HepG2 (cell line): ENCODE data around the gene TMEM225B. TPM values are rescaled to one million over a fixed set of nuclear protein-coding genes. Genes with fewer than 3 reads are reported as not detected.
A peak's percentile ranks its signal among the peaks of the same experiment; 100 is the strongest.

Experiments used
- ADNP ChIP-seq: sonication (generic); formaldehyde crosslinking; IDR thresholded peaks from 2 replicates; pipeline ENCODE4 v1.4.0; 2020; ENCODE audit warnings: missing genetic modification reagents
- AHR ChIP-seq: IDR thresholded peaks from 2 replicates; pipeline ENCODE4 v1.6.1; 2018; ENCODE audit warnings: missing genetic modification reagents, missing compliant biosample characterization
- ATF3 ChIP-seq: sonication (generic); formaldehyde crosslinking; IDR thresholded peaks from 2 replicates; pipeline ENCODE4 v1.4.0; 2020; ENCODE audit warnings: missing genetic modification reagents
- CBFB ChIP-seq: sonication (generic); formaldehyde crosslinking; IDR thresholded peaks from 2 replicates; pipeline ENCODE4 v1.4.0; 2020; ENCODE audit warnings: missing genetic modification reagents
- CSRNP2 ChIP-seq: sonication (generic); formaldehyde crosslinking; conservative IDR thresholded peaks from 2 replicates; pipeline ENCODE4 v1.8.0; 2022; ENCODE audit warnings: low read depth, missing genetic modification reagents
- DNMT1 ChIP-seq: sonication (generic); formaldehyde crosslinking; IDR thresholded peaks from 2 replicates; pipeline ENCODE4 v1.5.1; 2020; ENCODE audit warnings: mild to moderate bottlenecking, missing genetic modification reagents
- FOXA1 ChIP-seq, 2 experiments: fragments of 450-650 bp in 1 of 2; sonication (generic) in 1 of 2; formaldehyde crosslinking in 1 of 2; IDR thresholded peaks; 2 replicates each; pipeline versions ENCODE4 v1.4.0 to v1.6.1; 2016 to 2020; ENCODE audit warnings: missing genetic modification reagents in 1 of 2
- GLI4 ChIP-seq: sonication (generic); formaldehyde crosslinking; IDR thresholded peaks from 2 replicates; pipeline ENCODE4 v1.5.1; 2020; ENCODE audit warnings: missing genetic modification reagents, mild to moderate bottlenecking, moderate library complexity, borderline replicate concordance
- KLF15 ChIP-seq: sonication (generic); formaldehyde crosslinking; IDR thresholded peaks from 2 replicates; pipeline ENCODE4 v1.8.1; 2023; ENCODE audit warnings: borderline replicate concordance, mild to moderate bottlenecking, inconsistent platforms, missing genetic modification reagents, mixed read lengths
- MAFF ChIP-seq: IDR thresholded peaks from 2 replicates; pipeline ENCODE4 v1.6.1; 2011; ENCODE audit warnings: low read depth, low read length, improper control_type of control experiment
- MAX ChIP-seq: IDR thresholded peaks from 2 replicates; pipeline ENCODE4 v1.6.1; 2012; ENCODE audit warnings: inconsistent platforms
- MBD4 ChIP-seq: IDR thresholded peaks from 2 replicates; pipeline ENCODE4 v1.6.1; 2012; ENCODE audit warnings: low read length, inconsistent platforms, borderline replicate concordance
- NR2F1 ChIP-seq, 2 experiments: fragments of 450-650 bp in 1 of 2; formaldehyde crosslinking in 1 of 2; IDR thresholded peaks; 2 replicates each; pipeline versions ENCODE4 v1.5.0 to v1.6.1; 2016 to 2020; ENCODE audit warnings: mild to moderate bottlenecking in 1 of 2, missing compliant biosample characterization in 1 of 2, missing genetic modification reagents in 1 of 2, moderate library complexity in 1 of 2
- SIN3A ChIP-seq: IDR thresholded peaks from 2 replicates; pipeline ENCODE4 v1.6.1; 2011; ENCODE audit warnings: low read depth, mild to moderate bottlenecking, control low read depth, low read length, borderline replicate concordance
- SIN3B ChIP-seq: fragments of 150-350 bp; IDR thresholded peaks from 2 replicates; pipeline ENCODE4 v1.6.1; 2014; ENCODE audit warnings: low read length
- SPEN ChIP-seq: sonication (generic); formaldehyde crosslinking; IDR thresholded peaks from 2 replicates; pipeline ENCODE4 v1.5.1; 2020; ENCODE audit warnings: low read depth, mild to moderate bottlenecking, missing genetic modification reagents
- TBX3 ChIP-seq: fragments of 450-650 bp; IDR thresholded peaks from 2 replicates; pipeline ENCODE4 v1.6.1; 2017; ENCODE audit warnings: antibody characterized with exemption, mild to moderate bottlenecking, inconsistent platforms, borderline replicate concordance
- XRCC5 ChIP-seq: fragments of 200-400 bp; formaldehyde crosslinking; optimal IDR thresholded peaks from 2 replicates; pipeline ENCODE3; 2017; ENCODE audit warnings: mild to moderate bottlenecking, low read length
- ZBTB46 ChIP-seq: sonication (generic); formaldehyde crosslinking; IDR thresholded peaks from 2 replicates; pipeline ENCODE4 v1.4.0; 2020; ENCODE audit warnings: mild to moderate bottlenecking, missing genetic modification reagents, borderline replicate concordance
- ZNF160 ChIP-seq: sonication (generic); formaldehyde crosslinking; IDR thresholded peaks from 2 replicates; pipeline ENCODE4 v1.8.0; 2022; ENCODE audit warnings: mild to moderate bottlenecking, inconsistent platforms, missing genetic modification reagents
- ZNF207 ChIP-seq: fragments of 450-650 bp; IDR thresholded peaks from 2 replicates; pipeline ENCODE4 v1.6.1; 2016; ENCODE audit warnings: antibody characterized with exemption, borderline replicate concordance
- ZNF383 ChIP-seq: sonication (generic); formaldehyde crosslinking; IDR thresholded peaks from 2 replicates; pipeline ENCODE4 v1.4.0; 2020; ENCODE audit warnings: missing genetic modification reagents, mild to moderate bottlenecking, borderline replicate concordance
- ZNF501 ChIP-seq: sonication (generic); formaldehyde crosslinking; IDR thresholded peaks from 2 replicates; pipeline ENCODE4 v1.5.1; 2020; ENCODE audit warnings: mild to moderate bottlenecking, moderate library complexity, missing genetic modification reagents
- ZNF530 ChIP-seq: sonication (generic); formaldehyde crosslinking; IDR thresholded peaks from 2 replicates; pipeline ENCODE4 v1.5.0; 2020; ENCODE audit warnings: low read depth, mild to moderate bottlenecking, missing genetic modification reagents
- ZSCAN21 ChIP-seq: sonication (generic); formaldehyde crosslinking; IDR thresholded peaks from 2 replicates; pipeline ENCODE4 v1.8.0; 2022; ENCODE audit warnings: mild to moderate bottlenecking, missing genetic modification reagents, moderate library complexity, borderline replicate concordance
- ZSCAN30 ChIP-seq: sonication (generic); formaldehyde crosslinking; IDR thresholded peaks from 2 replicates; pipeline ENCODE4 v1.5.0; 2020; ENCODE audit warnings: mild to moderate bottlenecking, missing genetic modification reagents
- polyA plus RNA-seq, 8 experiments: library from polyadenylated mRNA; depleted of rRNA in 3 of 8; stranded (reverse) in 7 of 8; unstranded in 1 of 8; fragments of >200 nt; fragmentation: Illumina TruSeq in 4 of 8; extraction: Trizol in 4 of 8; gene quantifications; 2 replicates each; pipeline versions ENCODE4 v1.2.1 to v1.2.3, GENCODE V29; 2011 to 2016; ENCODE audit warnings: low read depth in 4 of 8, missing spikeins in 1 of 8, mixed read lengths in 1 of 8; ENCODE audit not compliant: insufficient read depth in 1 of 8
- total RNA-seq, 5 experiments: library from RNA; depleted of rRNA; stranded (reverse); fragments of >200 nt; fragmentation: Illumina TruSeq; extraction: Trizol; gene quantifications; 2 replicates each; pipeline ENCODE4 v1.2.3, GENCODE V29; 2016; ENCODE audit warnings: low read depth in 1 of 5

The TMEM225B gene
- total and polyA plus RNA-seq, 2 of the 13 experiments (the other 11 are each of a cell fraction or from before 2014, with no cell fraction given): 0.78 to 0.95 TPM

- TF ChIP-seq MBD4 (no peak), SIN3A (0 out of 2 replicates have a peak, but pooled peaks have one; percentile 50), MAX (no peak), KLF15 (no peak), MAFF (no peak), ZSCAN21 (CRISPR knock-in tag) (no peak), ZNF383 (CRISPR knock-in tag) (no peak), AHR (CRISPR knock-in tag) (no peak), XRCC5 (no peak), FOXA1 (IDR thresholded peaks at IDR 0.05) (no peak), FOXA1 (CRISPR knock-in tag; IDR thresholded peaks at IDR 0.05) (0 out of 2 replicates have a peak, but pooled peaks have one; percentile 26), ZNF207 (no peak), CBFB (CRISPR knock-in tag) (no peak), GLI4 (CRISPR knock-in tag) (no peak), ATF3 (CRISPR knock-in tag) (0 out of 2 replicates have a peak, but pooled peaks have one; percentile 33), CSRNP2 (CRISPR knock-in tag) (no peak), ZNF530 (CRISPR knock-in tag) (no peak), NR2F1 (CRISPR knock-in tag; IDR thresholded peaks at IDR 0.05) (no peak), ZBTB46 (CRISPR knock-in tag) (no peak), ADNP (CRISPR knock-in tag) (no peak), SIN3B (no peak), TBX3 (no peak), ZNF160 (CRISPR knock-in tag) (no peak), ZNF501 (no peak), SPEN (CRISPR knock-in tag) (no peak), ZSCAN30 (CRISPR knock-in tag) (no peak), DNMT1 (CRISPR knock-in tag) (no peak)
These were observed 35.2 kb upstream of the TMEM225B start (continued) for GRCh38 chr7:99562832-99563231.
